ENCODE data around the gene DYNLT2. TPM values are rescaled to one million over a fixed set of nuclear protein-coding genes. Genes with fewer than 3 reads are reported as not detected.

DYNLT2 gene
- total RNA-seq, 1 experiment from 2014 or later, result 1.8 TPM

DNA sequence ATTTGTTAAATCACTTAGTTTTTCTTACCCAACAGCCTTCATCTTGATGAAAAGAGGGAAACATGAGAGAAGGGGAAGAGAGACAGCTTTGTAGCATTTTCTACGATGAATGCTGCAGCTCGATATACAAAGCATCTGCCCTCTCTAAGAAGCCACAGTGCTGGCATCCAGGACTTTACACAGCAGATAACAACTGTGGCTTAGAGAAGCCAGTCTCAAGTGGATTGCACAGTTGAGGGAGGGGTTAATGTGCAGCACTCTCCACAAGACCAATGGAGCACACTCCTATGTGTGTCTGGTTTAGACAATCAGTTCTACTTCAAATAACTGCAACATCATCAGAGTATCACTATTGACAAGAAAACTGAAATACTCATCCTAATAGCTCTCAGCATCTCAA, 43.6 kb downstream of the DYNLT2 start:
- no peak overlapping the region for H2AFZ ChIP-seq (ENCODE audit: low read length)
- no CpG with 5 or more reads among the region's 2 CpGs for WGBS (ENCODE audit: extremely low coverage, insufficient read length, low lambda C conversion rate)
- Mint-ChIP-seq H3K4me3 (no peak overlapping the region), H3K36me3 (ENCODE audit: insufficient read depth in 1 of 3, low read depth in 3 of 3) (peaks cover 7 to 64% (median 25%) of the 10 kb centered on the region in 3 experiments), H3K9me3 (no peaks in the 10 kb centered on the region), H3K4me1 (peaks cover 12 to 18% of the 10 kb centered on the region in 2 experiments), H3K27ac (peak overlapping the region in 1 of 3 experiments; percentile 70; a peak in 1 of 7 replicates), H3K27me3 (ENCODE audit: low read depth) (no peaks in the 10 kb centered on the region)
- no peak overlapping the region for H4K5ac ChIP-seq (ENCODE audit: insufficient read length, low read depth, low read length)
- H3K18ac ChIP-seq (ENCODE audit: insufficient read length, low read depth, low read length), result no peak overlapping the region
- H4K20me1 ChIP-seq (ENCODE audit: control insufficient read depth, insufficient read depth, insufficient read length), result no peaks in the 10 kb centered on the region
- no peak overlapping the region for H3K4me2 ChIP-seq (ENCODE audit: insufficient read depth, insufficient read length, low read length)
- H3K4ac ChIP-seq (ENCODE audit: low read depth, low read length), result no peak overlapping the region
- H2BK15ac ChIP-seq (ENCODE audit: low read depth, low read length), result no peak overlapping the region
- H4K8ac ChIP-seq (replicated peaks; ENCODE audit: insufficient read length, low read depth, low read length), result no peak overlapping the region
- H3K27me3 ChIP-seq (ENCODE audit: insufficient read depth, low read length), result no peaks in the 10 kb centered on the region
- H3K9ac ChIP-seq (ENCODE audit: extremely low read depth, insufficient read length, low read length), result peak overlapping the region; percentile 58
- peaks cover 2% of the 10 kb centered on the region for H3K23me2 ChIP-seq (ENCODE audit: insufficient read length, low read depth, low read length, poor library complexity, severe bottlenecking)
- H3K4me1 ChIP-seq (ENCODE audit: insufficient read depth, low read length), result no peaks in the 10 kb centered on the region
- H3T11ph ChIP-seq (ENCODE audit: low read length), result no peak overlapping the region
- no peaks in the 10 kb centered on the region for H3K9me3 ChIP-seq (ENCODE audit: control insufficient read depth, low read depth, low read length)
- no peak overlapping the region for H3K23ac ChIP-seq (ENCODE audit: insufficient read length, low read depth, low read length)
- H3K27ac ChIP-seq (ENCODE audit: insufficient read length, low read depth, low read length), result no peak overlapping the region
- H3K79me1 ChIP-seq (ENCODE audit: insufficient read depth, low read depth, low read length, poor library complexity, severe bottlenecking), result peaks cover 2% of the 10 kb centered on the region
- no peak overlapping the region for H2AK5ac ChIP-seq (ENCODE audit: insufficient read length, low read length)
- no peak overlapping the region for H3K56ac ChIP-seq (ENCODE audit: insufficient read length, low read depth, low read length)
- H2BK120ac ChIP-seq (ENCODE audit: low read depth, low read length, poor library complexity, severe bottlenecking), result no peak overlapping the region
- DNase-seq, result no peak
- no peak overlapping the region for H2BK20ac ChIP-seq (ENCODE audit: low read depth, low read length, poor library complexity, severe bottlenecking)
- peaks cover 4% of the 10 kb centered on the region; the same call in 1 of the 2 replicates for H3K79me2 ChIP-seq (ENCODE audit: insufficient read depth, low read length)
- TF ChIP-seq, protein P1, sequence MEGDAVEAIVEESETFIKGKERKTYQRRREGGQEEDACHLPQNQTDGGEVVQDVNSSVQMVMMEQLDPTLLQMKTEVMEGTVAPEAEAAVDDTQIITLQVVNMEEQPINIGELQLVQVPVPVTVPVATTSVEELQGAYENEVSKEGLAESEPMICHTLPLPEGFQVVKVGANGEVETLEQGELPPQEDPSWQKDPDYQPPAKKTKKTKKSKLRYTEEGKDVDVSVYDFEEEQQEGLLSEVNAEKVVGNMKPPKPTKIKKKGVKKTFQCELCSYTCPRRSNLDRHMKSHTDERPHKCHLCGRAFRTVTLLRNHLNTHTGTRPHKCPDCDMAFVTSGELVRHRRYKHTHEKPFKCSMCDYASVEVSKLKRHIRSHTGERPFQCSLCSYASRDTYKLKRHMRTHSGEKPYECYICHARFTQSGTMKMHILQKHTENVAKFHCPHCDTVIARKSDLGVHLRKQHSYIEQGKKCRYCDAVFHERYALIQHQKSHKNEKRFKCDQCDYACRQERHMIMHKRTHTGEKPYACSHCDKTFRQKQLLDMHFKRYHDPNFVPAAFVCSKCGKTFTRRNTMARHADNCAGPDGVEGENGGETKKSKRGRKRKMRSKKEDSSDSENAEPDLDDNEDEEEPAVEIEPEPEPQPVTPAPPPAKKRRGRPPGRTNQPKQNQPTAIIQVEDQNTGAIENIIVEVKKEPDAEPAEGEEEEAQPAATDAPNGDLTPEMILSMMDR (conservative IDR thresholded peaks at IDR 0.05), result no peak
- no peak overlapping the region for H3K14ac ChIP-seq (ENCODE audit: insufficient read depth, low read length)
- no peak overlapping the region for H2BK5ac ChIP-seq (ENCODE audit: insufficient read length, low read length)
- no peak overlapping the region for H4K91ac ChIP-seq (ENCODE audit: insufficient read length, low read depth, low read length)
- no peak overlapping the region for H2BK12ac ChIP-seq (ENCODE audit: insufficient read length, low read depth, low read length)
